Endothelial cell of umbilical vein (primary cell): Measurements from ENCODE around the gene UBE3B. TPM values are rescaled to one million over a fixed set of nuclear protein-coding genes. Genes with fewer than 3 reads are reported as not detected.

Source experiments
- BruUV-seq: library from RNA; stranded (reverse); fragments of 400-500 nt; replicated peaks from 2 replicates; lab custom pipeline; 2021; lab: Mats Ljungman, UMichigan
- CTCF ChIA-PET: fragments of 300-600, 350-600 bp; sonication (Branson Sonifier 250); formaldehyde crosslinking; loops from one replicate; lab custom pipeline; 2021; ENCODE audit warnings: antibody characterized with exemption, inconsistent platforms; lab: Charles Lee
- POLR2A ChIA-PET: fragments of 300-600, 350-600 bp; sonication (Branson Sonifier 250); formaldehyde crosslinking; loops from one replicate; lab custom pipeline; 2021; ENCODE audit warnings: antibody characterized with exemption, inconsistent platforms; lab: Charles Lee
- DNase-seq: peaks from one replicate; pipeline ENCODE4 v3.0.0-alpha.2; 2011; ENCODE audit warnings: low read depth, low spot score
- FAIRE-seq: peaks from 2 replicates; lab custom pipeline; 2011; peaks lifted over from hg19 to GRCh38; lab: Jason Lieb, UNC
- H2AFZ ChIP-seq: 2 replicates; pipeline ENCODE4 v1.6.0; 2012; ENCODE audit warnings: low read depth, low read length, control low read depth, inconsistent platforms
- H3K27ac ChIP-seq: 2 replicates; pipeline ENCODE4 v1.5.1; 2011; ENCODE audit warnings: low read depth, mild to moderate bottlenecking, control low read depth, low read length, moderate library complexity; ENCODE audit not compliant: insufficient read depth
- H3K27me3 ChIP-seq, 2 experiments: 2 replicates each; pipeline versions ENCODE4 v1.6.0 to v1.6.1; 2011; ENCODE audit warnings: low read length in 2 of 2, mixed read lengths in 1 of 2; ENCODE audit not compliant: control insufficient read depth in 2 of 2, insufficient read depth in 2 of 2
- H3K36me3 ChIP-seq, 2 experiments: 2 replicates in 1 of 2; 3 replicates in 1 of 2; pipeline ENCODE4 v1.5.1; 2011; ENCODE audit warnings: low read length in 2 of 2, mild to moderate bottlenecking in 1 of 2, moderate library complexity in 1 of 2; ENCODE audit not compliant: control insufficient read depth in 2 of 2, insufficient read depth in 2 of 2; ENCODE audit errors: extremely low read depth in 1 of 2
- H3K4me1 ChIP-seq: 3 replicates; pipeline ENCODE4 v1.5.1; 2011; ENCODE audit warnings: mild to moderate bottlenecking, low read length; ENCODE audit not compliant: control insufficient read depth, insufficient read depth; ENCODE audit errors: extremely low read depth
- H3K4me2 ChIP-seq: 2 replicates; pipeline ENCODE4 v1.6.1; 2011; ENCODE audit warnings: low read length, control low read depth, mixed read lengths; ENCODE audit not compliant: insufficient read depth
- H3K4me3 ChIP-seq, 3 experiments: fragments of 200-600 bp in 1 of 3; sonication (generic), shearing (Covaris generic) in 1 of 3; replicated peaks in 1 of 3; 2 replicates each; pipeline ENCODE4 v1.5.1; 2011 to 2016; ENCODE audit warnings: control low read depth in 3 of 3, low read length in 3 of 3, mild to moderate bottlenecking in 2 of 3, inconsistent platforms in 1 of 3, low read depth in 1 of 3, moderate library complexity in 1 of 3; ENCODE audit not compliant: insufficient read depth in 1 of 3
- H3K79me2 ChIP-seq: 2 replicates; pipeline ENCODE4 v1.6.0; 2012; ENCODE audit warnings: low read length, inconsistent platforms; ENCODE audit not compliant: control insufficient read depth, insufficient read depth
- H3K9ac ChIP-seq: replicated peaks from 2 replicates; pipeline ENCODE3; 2011; ENCODE audit warnings: low read length, control low read depth; ENCODE audit not compliant: insufficient read depth; ENCODE audit errors: extremely low read depth
- H3K9me1 ChIP-seq: replicated peaks from 3 replicates; pipeline ENCODE4 v1.6.0; 2011; ENCODE audit warnings: mild to moderate bottlenecking, low read length; ENCODE audit not compliant: control insufficient read depth, insufficient read depth; ENCODE audit errors: extremely low read depth
- H3K9me3 ChIP-seq: replicated peaks from 2 replicates; pipeline ENCODE4 v1.5.1; 2012; ENCODE audit warnings: low read length, inconsistent platforms; ENCODE audit not compliant: control insufficient read depth, insufficient read depth
- H4K20me1 ChIP-seq: replicated peaks from 2 replicates; pipeline ENCODE3; 2011; ENCODE audit warnings: mild to moderate bottlenecking, low read length; ENCODE audit not compliant: control insufficient read depth, insufficient read depth; ENCODE audit errors: extremely low read depth
- CTCF ChIP-seq, 2 donors: IDR thresholded peaks; 1 replicate in 1 of 2; 2 replicates in 1 of 2; pipeline ENCODE4 v1.5.1; 2011; ENCODE audit warnings: low read length in 2 of 2, mild to moderate bottlenecking in 2 of 2, moderate library complexity in 2 of 2, control low read depth in 1 of 2, inconsistent platforms in 1 of 2, low read depth in 1 of 2; ENCODE audit not compliant: insufficient read depth in 1 of 2; ENCODE audit errors: extremely low read depth in 1 of 2
- EZH2 ChIP-seq: IDR thresholded peaks from 2 replicates; pipeline ENCODE4 v1.6.1; 2012; ENCODE audit warnings: borderline replicate concordance, low read depth, mild to moderate bottlenecking, moderate library complexity, low read length, inconsistent platforms; ENCODE audit not compliant: severe bottlenecking
- FOS ChIP-seq: IDR thresholded peaks from 2 replicates; pipeline ENCODE4 v1.6.1; 2011; ENCODE audit warnings: mild to moderate bottlenecking, low read length, moderate library complexity, borderline replicate concordance; ENCODE audit not compliant: insufficient read depth
- GATA2 ChIP-seq: IDR thresholded peaks from 2 replicates; pipeline ENCODE4 v1.7.0; 2011; ENCODE audit warnings: low read depth, mild to moderate bottlenecking, moderate library complexity, mixed read lengths, low read length; ENCODE audit not compliant: insufficient read length, insufficient read depth
- JUN ChIP-seq: IDR thresholded peaks from 2 replicates; pipeline ENCODE4 v1.6.1; 2011; ENCODE audit warnings: borderline replicate concordance, low read depth; ENCODE audit not compliant: insufficient read length, insufficient read depth
- MAX ChIP-seq: IDR thresholded peaks from 2 replicates; pipeline ENCODE4 v1.6.1; 2011; ENCODE audit not compliant: insufficient read depth, insufficient read length
- MYC ChIP-seq: IDR thresholded peaks from one replicate; pipeline ENCODE4 v1.6.1; 2011; ENCODE audit warnings: mild to moderate bottlenecking, low read depth, low read length
- POLR2A ChIP-seq: IDR thresholded peaks from 2 replicates; pipeline ENCODE4 v1.6.1; 2012; ENCODE audit warnings: low read depth, mild to moderate bottlenecking, control low read depth, low read length
- POLR2AphosphoS5 ChIP-seq: IDR thresholded peaks from 2 replicates; pipeline ENCODE4 v1.6.1; 2012; ENCODE audit warnings: low read depth, mild to moderate bottlenecking, control low read depth, low read length, moderate library complexity; ENCODE audit not compliant: insufficient read depth
- dilution Hi-C: fragments of 300-500 bp; cut with MboI; formaldehyde crosslinking; loops from one replicate; pipeline ENCODE4 v1.15.0; 2019; ENCODE audit warnings: low sequenced_read_pairs; ENCODE audit not compliant: extremely low pct_ligation_motif_present
- intact Hi-C: fragments of 100-400 bp; cut with micrococcal nuclease; formaldehyde crosslinking; loops from one replicate; pipeline ENCODE4 v1.10.0; 2022
- polyA plus RNA-seq, 4 experiments: library from polyadenylated mRNA; depleted of rRNA in 3 of 4; stranded (reverse) in 3 of 4; unstranded in 1 of 4; fragments of >200 nt; gene quantifications; 2 replicates each; pipeline versions ENCODE4 v1.2.1 to v1.2.3, GENCODE V29; 2011 to 2012; ENCODE audit warnings: missing spikeins in 1 of 4
- total RNA-seq: library from RNA; stranded (reverse); gene quantifications from 2 replicates; pipeline ENCODE4 v1.2.3, GENCODE V29; 2021

UBE3B gene
- total and polyA plus RNA-seq, 2 donors (not counting 3 experiments of a cell fraction or from before 2014, with no cell fraction given), result 24.9 to 40.8 TPM

GRCh38 chr12:109553483-109553882 is 76.0 kb downstream of the UBE3B start:
- H3K4me2 ChIP-seq, result no peak overlapping the region
- peaks cover 0 to 2% of the 10 kb centered on the region in 2 experiments for H3K27me3 ChIP-seq
- H3K4me3 ChIP-seq, result no peak overlapping the region
- H4K20me1 ChIP-seq, result no peaks in the 10 kb centered on the region
- H3K4me1 ChIP-seq, result no peaks in the 10 kb centered on the region
- no peak for DNase-seq
- BruUV-seq, result no TSS peak
- no peak overlapping the region for H3K9ac ChIP-seq
- intact Hi-C loops, result no loop called here
- no peaks in the 10 kb centered on the region for H3K9me1 ChIP-seq
- ChIA-PET CTCF (interaction anchor here (1.6 to 2.7 kb wide), 2 partner anchors 12 to 34 kb away, joined by 5 to 17 read pairs; no protein-coding TSS in a partner anchor), POLR2A (no interaction called here)
- H3K36me3 ChIP-seq, result no peaks in the 10 kb centered on the region
- no peak for TF ChIP-seq MAX
- no peak for TF ChIP-seq CTCF (IDR thresholded peaks at IDR 0.05; ENCODE audit: extremely low read depth in 1 of 2, insufficient read depth in 1 of 2, low read depth in 1 of 2, low read length in 2 of 2)
- TF ChIP-seq FOS, result no peak
- TF ChIP-seq POLR2A, result no peak
- TF ChIP-seq EZH2, result no peak
- TF ChIP-seq JUN, result no peak
- no peak for TF ChIP-seq POLR2AphosphoS5
- TF ChIP-seq GATA2, result no peak
- no peak for TF ChIP-seq MYC
- H3K9me3 ChIP-seq, result no peaks in the 10 kb centered on the region
- dilution Hi-C loops, result no loop called here
- FAIRE-seq, result no peak
- H3K27ac ChIP-seq, result no peak overlapping the region
- H3K79me2 ChIP-seq, result no peaks in the 10 kb centered on the region
- H2AFZ ChIP-seq, result no peak overlapping the region
